WTC11 (cell line): ENCODE results near the gene COMMD6.

ENCODE experiments used
- AR ChIP-seq: fragments of 250-450 bp; sonication (Bioruptor Pico); IDR thresholded peaks from 2 replicates; pipeline ENCODE4 v1.9.0; 2021; ENCODE audit warnings: mild to moderate bottlenecking
- CBFB ChIP-seq: sonication (generic); formaldehyde crosslinking; IDR thresholded peaks from 2 replicates; pipeline ENCODE4 v1.8.1; 2022; ENCODE audit warnings: mild to moderate bottlenecking, low read depth, missing genetic modification reagents
- CREB1 ChIP-seq: sonication (generic); formaldehyde crosslinking; IDR thresholded peaks from 2 replicates; pipeline ENCODE4 v1.8.0; 2023; ENCODE audit warnings: mild to moderate bottlenecking, missing genetic modification reagents
- ESRRA ChIP-seq: sonication (generic); formaldehyde crosslinking; IDR thresholded peaks from 2 replicates; pipeline ENCODE4 v1.8.1; 2022; ENCODE audit warnings: mild to moderate bottlenecking, missing genetic modification reagents, borderline replicate concordance
- MLX ChIP-seq: sonication (generic); formaldehyde crosslinking; IDR thresholded peaks from 2 replicates; pipeline ENCODE4 v1.8.1; 2023; ENCODE audit warnings: mild to moderate bottlenecking, missing genetic modification reagents, moderate library complexity
- NR1H2 ChIP-seq: sonication (generic); formaldehyde crosslinking; IDR thresholded peaks from 2 replicates; pipeline ENCODE4 v1.9.0; 2021; ENCODE audit warnings: mild to moderate bottlenecking, moderate library complexity, missing genetic modification reagents
- USF2 ChIP-seq: sonication (generic); formaldehyde crosslinking; IDR thresholded peaks from 2 replicates; pipeline ENCODE4 v1.8.1; 2023; ENCODE audit warnings: mild to moderate bottlenecking, missing genetic modification reagents, moderate library complexity
- ZNF138 ChIP-seq: sonication (generic); formaldehyde crosslinking; conservative IDR thresholded peaks from 2 replicates; pipeline ENCODE4 v1.8.1; 2022; ENCODE audit warnings: mild to moderate bottlenecking, moderate library complexity, missing genetic modification reagents
- ZNF512 ChIP-seq: sonication (generic); formaldehyde crosslinking; IDR thresholded peaks from 2 replicates; pipeline ENCODE4 v1.8.1; 2022; ENCODE audit warnings: missing genetic modification reagents, borderline replicate concordance
- TF ChIP-seq, protein P1 (sequence below): fragments of 200-600 bp; IDR thresholded peaks from 2 replicates; pipeline ENCODE4 v1.8.0; 2022; ENCODE audit warnings: antibody characterized with exemption
- TF ChIP-seq, protein P2 (sequence below): sonication (generic); formaldehyde crosslinking; IDR thresholded peaks from 2 replicates; pipeline ENCODE4 v1.8.1; 2023; ENCODE audit warnings: mild to moderate bottlenecking, missing genetic modification reagents
- TF ChIP-seq, protein P3 (sequence below): sonication (generic); formaldehyde crosslinking; IDR thresholded peaks from 2 replicates; pipeline ENCODE4 v1.8.1; 2023; ENCODE audit warnings: mild to moderate bottlenecking, missing genetic modification reagents

GRCh38 chr13:75554464-75554863, 16.8 kb upstream of the COMMD6 start:
- TF ChIP-seq, protein P1, sequence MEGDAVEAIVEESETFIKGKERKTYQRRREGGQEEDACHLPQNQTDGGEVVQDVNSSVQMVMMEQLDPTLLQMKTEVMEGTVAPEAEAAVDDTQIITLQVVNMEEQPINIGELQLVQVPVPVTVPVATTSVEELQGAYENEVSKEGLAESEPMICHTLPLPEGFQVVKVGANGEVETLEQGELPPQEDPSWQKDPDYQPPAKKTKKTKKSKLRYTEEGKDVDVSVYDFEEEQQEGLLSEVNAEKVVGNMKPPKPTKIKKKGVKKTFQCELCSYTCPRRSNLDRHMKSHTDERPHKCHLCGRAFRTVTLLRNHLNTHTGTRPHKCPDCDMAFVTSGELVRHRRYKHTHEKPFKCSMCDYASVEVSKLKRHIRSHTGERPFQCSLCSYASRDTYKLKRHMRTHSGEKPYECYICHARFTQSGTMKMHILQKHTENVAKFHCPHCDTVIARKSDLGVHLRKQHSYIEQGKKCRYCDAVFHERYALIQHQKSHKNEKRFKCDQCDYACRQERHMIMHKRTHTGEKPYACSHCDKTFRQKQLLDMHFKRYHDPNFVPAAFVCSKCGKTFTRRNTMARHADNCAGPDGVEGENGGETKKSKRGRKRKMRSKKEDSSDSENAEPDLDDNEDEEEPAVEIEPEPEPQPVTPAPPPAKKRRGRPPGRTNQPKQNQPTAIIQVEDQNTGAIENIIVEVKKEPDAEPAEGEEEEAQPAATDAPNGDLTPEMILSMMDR: no peak
- TF ChIP-seq NR1H2 (CRISPR knock-in tag): no peak
- no peak for TF ChIP-seq ZNF512 (CRISPR knock-in tag)
- TF ChIP-seq CBFB (CRISPR knock-in tag): no peak
- TF ChIP-seq, protein P2, sequence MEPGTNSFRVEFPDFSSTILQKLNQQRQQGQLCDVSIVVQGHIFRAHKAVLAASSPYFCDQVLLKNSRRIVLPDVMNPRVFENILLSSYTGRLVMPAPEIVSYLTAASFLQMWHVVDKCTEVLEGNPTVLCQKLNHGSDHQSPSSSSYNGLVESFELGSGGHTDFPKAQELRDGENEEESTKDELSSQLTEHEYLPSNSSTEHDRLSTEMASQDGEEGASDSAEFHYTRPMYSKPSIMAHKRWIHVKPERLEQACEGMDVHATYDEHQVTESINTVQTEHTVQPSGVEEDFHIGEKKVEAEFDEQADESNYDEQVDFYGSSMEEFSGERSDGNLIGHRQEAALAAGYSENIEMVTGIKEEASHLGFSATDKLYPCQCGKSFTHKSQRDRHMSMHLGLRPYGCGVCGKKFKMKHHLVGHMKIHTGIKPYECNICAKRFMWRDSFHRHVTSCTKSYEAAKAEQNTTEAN (CRISPR knock-in tag): no peak
- no peak for TF ChIP-seq ZNF138 (CRISPR knock-in tag)
- no peak for TF ChIP-seq CREB1
- TF ChIP-seq MLX (CRISPR knock-in tag): no peak
- TF ChIP-seq ESRRA: no peak
- TF ChIP-seq, protein P3, sequence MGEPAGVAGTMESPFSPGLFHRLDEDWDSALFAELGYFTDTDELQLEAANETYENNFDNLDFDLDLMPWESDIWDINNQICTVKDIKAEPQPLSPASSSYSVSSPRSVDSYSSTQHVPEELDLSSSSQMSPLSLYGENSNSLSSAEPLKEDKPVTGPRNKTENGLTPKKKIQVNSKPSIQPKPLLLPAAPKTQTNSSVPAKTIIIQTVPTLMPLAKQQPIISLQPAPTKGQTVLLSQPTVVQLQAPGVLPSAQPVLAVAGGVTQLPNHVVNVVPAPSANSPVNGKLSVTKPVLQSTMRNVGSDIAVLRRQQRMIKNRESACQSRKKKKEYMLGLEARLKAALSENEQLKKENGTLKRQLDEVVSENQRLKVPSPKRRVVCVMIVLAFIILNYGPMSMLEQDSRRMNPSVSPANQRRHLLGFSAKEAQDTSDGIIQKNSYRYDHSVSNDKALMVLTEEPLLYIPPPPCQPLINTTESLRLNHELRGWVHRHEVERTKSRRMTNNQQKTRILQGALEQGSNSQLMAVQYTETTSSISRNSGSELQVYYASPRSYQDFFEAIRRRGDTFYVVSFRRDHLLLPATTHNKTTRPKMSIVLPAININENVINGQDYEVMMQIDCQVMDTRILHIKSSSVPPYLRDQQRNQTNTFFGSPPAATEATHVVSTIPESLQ (CRISPR knock-in tag): no peak
- TF ChIP-seq AR (CRISPR knock-in tag): no peak
- no peak for TF ChIP-seq USF2
